IPS DF 4.7 (cell line): ENCODE data around the gene NAA50.

Experiments used
- DNase-seq: peaks from one replicate; pipeline ENCODE4 v3.0.0-alpha.2; 2013; ENCODE audit warnings: low spot score; ENCODE audit errors: extremely low read depth

The NAA50 gene

GRCh38 chr3:113690482-113690881 lies 55.6 kb downstream of the NAA50 start:
- no peak for DNase-seq

GRCh38 chr3:113685956-113686721 lies 59.9 kb downstream of the NAA50 start:
- DNase-seq: no peak

GRCh38 chr3:113685124-113685523 lies 60.9 kb downstream of the NAA50 start:
- no peak for DNase-seq

GRCh38 chr3:113684271-113684819 lies 61.7 kb downstream of the NAA50 start:
- no peak for DNase-seq

- DNase-seq: no peak
Observed at GRCh38 chr3:113678773-113679172, 67.3 kb downstream of the NAA50 start.

GRCh38 chr3:113677737-113678136 lies 68.3 kb downstream of the NAA50 start:
- DNase-seq: no peak

GRCh38 chr3:113676261-113676660 lies 69.8 kb downstream of the NAA50 start:
- DNase-seq: no peak

GRCh38 chr3:113673593-113673992 lies 72.5 kb downstream of the NAA50 start:
- no peak for DNase-seq

- DNase-seq: no peak
Observed at GRCh38 chr3:113668015-113668414, 78.0 kb downstream of the NAA50 start.
